ENCODE measurements around the gene NBAS.

NBAS gene

DNA sequence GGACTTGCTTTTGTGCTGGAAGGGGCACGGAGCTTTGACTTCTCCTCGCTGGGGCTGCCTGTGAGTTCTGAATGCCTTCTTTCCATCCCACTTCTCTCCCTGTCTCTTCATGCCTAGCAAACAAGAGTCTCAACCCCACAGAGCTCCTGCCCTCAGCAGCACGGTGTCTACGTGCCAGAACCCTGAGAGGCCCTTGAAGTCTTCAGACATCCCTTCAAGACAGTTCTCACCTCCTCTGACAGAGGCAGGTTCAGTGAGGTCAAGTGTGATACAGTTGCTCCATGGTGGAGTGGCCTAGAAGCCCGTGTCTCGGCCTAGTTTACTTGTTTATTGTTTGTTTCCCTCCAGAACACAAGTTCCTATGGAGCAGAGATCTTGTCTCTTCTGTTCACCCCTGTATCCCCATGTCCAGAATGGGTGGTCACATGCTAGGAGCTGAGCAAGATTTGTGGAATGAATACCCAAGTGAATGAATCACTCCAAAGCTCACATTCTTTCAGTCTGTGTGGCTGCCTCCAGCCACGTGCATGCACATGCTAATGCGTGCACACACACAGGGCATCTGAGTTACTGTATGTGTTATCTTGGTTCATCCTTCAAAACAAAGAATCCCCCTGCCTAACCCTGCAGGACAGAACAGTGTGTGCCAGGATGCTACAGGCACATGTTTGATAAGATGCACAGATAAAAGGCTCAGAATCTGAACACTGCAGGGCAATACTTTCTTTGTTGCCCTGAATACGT is 391.6 kb downstream of the NBAS start:
- Histone ChIP-seq H3K9ac (ENCODE audit: low read depth, low read length) (no peak overlapping the region; the same call in 1 of the 2 replicates), H3K36me3 (ENCODE audit: control insufficient read depth, insufficient read depth, low read length) (no peaks in the 10 kb centered on the region), H3K27ac (ENCODE audit: low read depth, low read length) (peak overlapping the region; percentile 71), H3K4me3 (ENCODE audit: low read depth, low read length) (no peak overlapping the region), H3K9me3 (ENCODE audit: control insufficient read depth, insufficient read depth, low read length) (no peaks in the 10 kb centered on the region), H3K4me1 (ENCODE audit: control insufficient read depth, insufficient read depth, low read length) (peaks cover 15% of the 10 kb centered on the region), H3K27me3 (ENCODE audit: control insufficient read depth, insufficient read depth, low read length) (no peaks in the 10 kb centered on the region)

DNA sequence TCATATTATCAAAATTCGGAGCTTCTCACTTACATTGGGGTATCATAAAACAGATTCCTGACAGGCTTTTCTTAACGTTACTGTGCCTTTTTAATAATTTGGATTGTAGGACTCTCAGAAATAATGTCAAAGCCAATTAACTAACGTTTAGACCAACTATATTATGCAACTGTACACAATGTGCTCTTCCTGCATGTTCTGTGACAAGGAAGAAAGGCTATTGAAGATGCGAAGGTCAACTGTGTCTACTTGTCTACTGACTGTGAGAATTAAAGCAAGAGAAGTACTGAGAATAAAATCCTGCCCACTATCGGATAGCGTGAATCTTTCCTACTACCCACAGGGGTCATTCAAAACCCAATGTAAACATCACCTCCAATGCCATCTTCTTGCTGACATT is 393.0 kb downstream of the NBAS start:
- Histone ChIP-seq H3K9me3 (ENCODE audit: control insufficient read depth, insufficient read depth, low read length) (no peaks in the 10 kb centered on the region), H3K4me3 (ENCODE audit: low read depth, low read length) (no peak overlapping the region), H3K27me3 (ENCODE audit: control insufficient read depth, insufficient read depth, low read length) (no peaks in the 10 kb centered on the region), H3K9ac (ENCODE audit: low read depth, low read length) (no peak overlapping the region), H3K4me1 (ENCODE audit: control insufficient read depth, insufficient read depth, low read length) (peaks cover 15% of the 10 kb centered on the region), H3K27ac (ENCODE audit: low read depth, low read length) (no peak overlapping the region), H3K36me3 (ENCODE audit: control insufficient read depth, insufficient read depth, low read length) (no peaks in the 10 kb centered on the region)

DNA sequence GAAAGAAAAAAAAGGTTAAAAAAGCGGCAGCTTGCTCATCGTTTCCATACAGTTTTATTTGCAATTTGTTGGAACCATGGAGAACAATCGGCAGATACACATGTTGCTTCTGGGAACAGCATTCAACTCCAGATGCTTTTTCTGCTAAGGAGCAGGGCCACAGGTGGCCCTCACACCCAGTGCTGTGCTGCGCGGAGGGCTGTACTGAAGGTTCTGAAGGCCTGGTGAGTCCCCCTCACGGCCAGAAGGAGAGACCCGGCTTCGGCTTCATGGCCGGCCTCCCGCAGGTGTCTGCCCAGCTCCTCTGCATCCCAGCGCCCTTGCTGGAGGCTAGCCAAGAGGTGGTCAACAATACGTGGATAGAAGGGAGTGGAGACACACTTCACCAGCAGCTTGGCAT is 394.3 kb downstream of the NBAS start:
- H3K4me3 ChIP-seq (ENCODE audit: low read depth, low read length), result no peak overlapping the region
- no peaks in the 10 kb centered on the region for H3K9me3 ChIP-seq (ENCODE audit: control insufficient read depth, insufficient read depth, low read length)
- H3K27me3 ChIP-seq (ENCODE audit: control insufficient read depth, insufficient read depth, low read length), result no peaks in the 10 kb centered on the region
- H3K27ac ChIP-seq (ENCODE audit: low read depth, low read length), result no peak overlapping the region
- H3K9ac ChIP-seq (ENCODE audit: low read depth, low read length), result no peak overlapping the region
- peaks cover 15% of the 10 kb centered on the region for H3K4me1 ChIP-seq (ENCODE audit: control insufficient read depth, insufficient read depth, low read length)
- H3K36me3 ChIP-seq (ENCODE audit: control insufficient read depth, insufficient read depth, low read length), result no peaks in the 10 kb centered on the region

DNA sequence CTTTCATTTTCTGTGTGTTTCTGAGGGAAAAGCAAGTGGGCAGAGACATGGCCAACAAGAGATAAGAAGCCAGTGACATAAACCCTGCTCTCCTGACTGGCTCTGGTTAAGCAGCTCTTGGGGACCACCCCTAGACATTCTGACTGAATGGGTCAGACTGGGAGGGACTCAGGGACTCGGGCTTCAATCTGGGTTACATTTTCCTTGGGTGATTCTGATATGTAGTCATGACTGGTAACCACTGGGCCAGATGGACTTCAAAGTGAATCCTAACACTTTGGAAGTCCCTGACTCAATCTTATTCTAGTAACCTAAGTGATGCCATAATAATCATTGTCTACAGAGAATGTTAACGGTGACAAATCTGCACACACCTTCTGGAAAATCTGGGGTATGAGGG is 397.8 kb downstream of the NBAS start:
- peaks cover 4% of the 10 kb centered on the region for H3K4me1 ChIP-seq (ENCODE audit: control insufficient read depth, insufficient read depth, low read length)
- H3K27me3 ChIP-seq (ENCODE audit: control insufficient read depth, insufficient read depth, low read length), result no peaks in the 10 kb centered on the region
- H3K36me3 ChIP-seq (ENCODE audit: control insufficient read depth, insufficient read depth, low read length), result no peaks in the 10 kb centered on the region
- H3K27ac ChIP-seq (ENCODE audit: low read depth, low read length), result no peak overlapping the region
- no peak overlapping the region for H3K9ac ChIP-seq (ENCODE audit: low read depth, low read length)
- no peak overlapping the region for H3K4me3 ChIP-seq (ENCODE audit: low read depth, low read length)
- no peaks in the 10 kb centered on the region for H3K9me3 ChIP-seq (ENCODE audit: control insufficient read depth, insufficient read depth, low read length)

GRCh38 chr2:15162620-15163019 is 398.5 kb downstream of the NBAS start:
- Histone ChIP-seq H3K4me3 (ENCODE audit: low read depth, low read length) (no peak overlapping the region), H3K36me3 (ENCODE audit: control insufficient read depth, insufficient read depth, low read length) (no peaks in the 10 kb centered on the region), H3K27ac (ENCODE audit: low read depth, low read length) (no peak overlapping the region), H3K4me1 (ENCODE audit: control insufficient read depth, insufficient read depth, low read length) (peaks cover 7% of the 10 kb centered on the region), H3K9me3 (ENCODE audit: control insufficient read depth, insufficient read depth, low read length) (no peaks in the 10 kb centered on the region), H3K9ac (ENCODE audit: low read depth, low read length) (no peak overlapping the region), H3K27me3 (ENCODE audit: control insufficient read depth, insufficient read depth, low read length) (no peaks in the 10 kb centered on the region)

DNA sequence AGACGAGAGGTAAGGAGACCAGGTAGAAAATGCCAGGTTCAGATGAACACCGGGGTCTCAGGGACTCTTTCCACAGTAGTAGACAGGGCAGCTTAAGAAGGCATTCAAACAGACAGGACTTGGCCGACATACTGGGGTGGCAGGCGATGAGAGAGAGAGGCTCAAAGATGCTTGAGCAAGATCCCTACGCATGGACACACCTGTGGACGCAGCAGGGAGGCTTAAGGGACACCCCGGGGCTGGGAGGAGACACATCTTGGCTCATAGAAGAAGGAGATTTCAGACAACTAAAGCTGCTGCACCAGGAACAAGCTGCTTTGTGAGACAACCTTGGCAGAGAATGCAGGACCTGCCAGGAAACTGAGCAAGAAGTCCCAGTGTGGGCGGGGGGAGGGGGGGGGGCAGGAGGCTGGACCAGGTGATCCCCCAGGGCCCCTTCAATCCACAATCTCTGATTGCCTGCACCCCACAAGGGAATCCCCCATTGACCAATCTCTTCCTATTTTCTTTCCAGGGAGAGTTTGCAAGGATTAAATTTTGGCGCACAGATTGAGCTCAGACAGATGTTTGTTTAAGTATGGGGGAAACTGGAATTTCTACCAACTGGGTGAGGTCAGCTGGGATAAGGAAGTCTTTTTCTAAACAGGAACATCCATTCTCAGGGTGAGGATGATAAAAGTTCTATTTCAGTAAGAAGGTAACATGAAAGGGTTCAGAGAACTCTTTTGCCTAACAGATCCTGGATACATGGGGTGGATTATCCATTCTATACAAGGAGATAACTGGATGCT is 400.7 kb downstream of the NBAS start:
- H3K4me1 ChIP-seq (ENCODE audit: control insufficient read depth, insufficient read depth, low read length), result peaks cover 17% of the 10 kb centered on the region
- no peak overlapping the region for H3K27ac ChIP-seq (ENCODE audit: low read depth, low read length)
- H3K27me3 ChIP-seq (ENCODE audit: control insufficient read depth, insufficient read depth, low read length), result no peaks in the 10 kb centered on the region
- no peak overlapping the region for H3K9ac ChIP-seq (ENCODE audit: low read depth, low read length)
- H3K36me3 ChIP-seq (ENCODE audit: control insufficient read depth, insufficient read depth, low read length), result no peaks in the 10 kb centered on the region
- H3K4me3 ChIP-seq (ENCODE audit: low read depth, low read length), result no peak overlapping the region
- no peaks in the 10 kb centered on the region for H3K9me3 ChIP-seq (ENCODE audit: control insufficient read depth, insufficient read depth, low read length)

- Histone ChIP-seq H3K9me3 (ENCODE audit: control insufficient read depth, insufficient read depth, low read length) (no peaks in the 10 kb centered on the region), H3K36me3 (ENCODE audit: control insufficient read depth, insufficient read depth, low read length) (no peaks in the 10 kb centered on the region), H3K4me3 (ENCODE audit: low read depth, low read length) (no peak overlapping the region), H3K27ac (ENCODE audit: low read depth, low read length) (no peak overlapping the region), H3K4me1 (ENCODE audit: control insufficient read depth, insufficient read depth, low read length) (peaks cover 17% of the 10 kb centered on the region), H3K27me3 (ENCODE audit: control insufficient read depth, insufficient read depth, low read length) (no peaks in the 10 kb centered on the region), H3K9ac (ENCODE audit: low read depth, low read length) (no peak overlapping the region)
These were observed 401.4 kb downstream of the NBAS start for GRCh38 chr2:15159751-15160177.

DNA sequence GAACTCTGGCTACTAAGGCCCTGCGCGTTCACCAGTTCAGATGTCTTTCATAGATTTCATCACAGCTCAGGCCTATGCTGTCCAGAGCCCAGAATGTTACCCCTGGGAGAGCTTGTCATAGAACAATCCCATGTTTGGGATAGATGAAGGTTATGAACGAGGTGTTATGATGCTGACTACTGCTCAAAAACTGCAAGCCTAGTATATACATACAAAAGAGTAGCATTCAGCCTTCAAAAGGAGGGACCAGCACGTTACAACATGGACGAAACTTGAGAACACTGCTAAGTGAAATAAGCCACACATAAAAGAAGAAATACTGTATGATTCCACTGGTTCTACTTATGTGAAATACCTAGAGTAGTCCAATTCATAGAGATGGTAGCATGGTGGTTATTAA is 401.9 kb downstream of the NBAS start:
- H3K4me1 ChIP-seq (ENCODE audit: control insufficient read depth, insufficient read depth, low read length), result peaks cover 17% of the 10 kb centered on the region

DNA sequence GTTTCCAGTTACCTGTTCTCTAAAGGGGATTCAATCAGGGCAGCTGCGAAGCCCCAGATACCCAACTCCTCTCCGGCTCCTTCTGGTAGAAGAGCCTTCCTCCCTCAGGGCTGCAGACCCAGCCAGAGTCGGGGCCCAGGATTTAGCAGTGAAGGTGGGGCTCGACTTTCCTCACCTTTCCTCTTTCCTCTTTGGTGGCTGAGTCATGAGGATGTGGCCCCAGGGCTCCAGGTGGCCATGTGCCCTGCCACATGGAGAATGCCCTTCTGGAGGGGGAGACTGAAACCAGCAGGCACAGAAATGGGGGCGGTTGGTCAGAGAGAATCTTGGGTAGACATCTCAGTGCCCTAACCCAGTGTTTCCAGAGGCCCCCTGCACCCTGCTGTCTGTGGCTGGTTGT is 402.6 kb downstream of the NBAS start:
- Histone ChIP-seq H3K27me3 (ENCODE audit: control insufficient read depth, insufficient read depth, low read length) (no peaks in the 10 kb centered on the region), H3K9me3 (ENCODE audit: control insufficient read depth, insufficient read depth, low read length) (no peaks in the 10 kb centered on the region), H3K36me3 (ENCODE audit: control insufficient read depth, insufficient read depth, low read length) (no peaks in the 10 kb centered on the region), H3K4me3 (ENCODE audit: low read depth, low read length) (no peak overlapping the region), H3K4me1 (ENCODE audit: control insufficient read depth, insufficient read depth, low read length) (peaks cover 17% of the 10 kb centered on the region), H3K27ac (ENCODE audit: low read depth, low read length) (no peak overlapping the region), H3K9ac (ENCODE audit: low read depth, low read length) (no peak overlapping the region)

More for the DNA sequence above, 401.9 kb downstream of the NBAS start:
- no peak overlapping the region for H3K9ac ChIP-seq (ENCODE audit: low read depth, low read length)
- H3K27me3 ChIP-seq (ENCODE audit: control insufficient read depth, insufficient read depth, low read length), result no peaks in the 10 kb centered on the region
- no peak overlapping the region for H3K27ac ChIP-seq (ENCODE audit: low read depth, low read length)
- H3K9me3 ChIP-seq (ENCODE audit: control insufficient read depth, insufficient read depth, low read length), result no peaks in the 10 kb centered on the region
- H3K4me3 ChIP-seq (ENCODE audit: low read depth, low read length), result no peak overlapping the region
- H3K36me3 ChIP-seq (ENCODE audit: control insufficient read depth, insufficient read depth, low read length), result no peaks in the 10 kb centered on the region

GRCh38 chr2:15158100-15158499 is 403.0 kb downstream of the NBAS start:
- H3K36me3 ChIP-seq (ENCODE audit: control insufficient read depth, insufficient read depth, low read length), result no peaks in the 10 kb centered on the region
- no peak overlapping the region for H3K4me3 ChIP-seq (ENCODE audit: low read depth, low read length)
- H3K4me1 ChIP-seq (ENCODE audit: control insufficient read depth, insufficient read depth, low read length), result peaks cover 17% of the 10 kb centered on the region

GRCh38 chr2:15155959-15156574 is 405.1 kb downstream of the NBAS start:
- Histone ChIP-seq H3K9me3 (ENCODE audit: control insufficient read depth, insufficient read depth, low read length) (no peaks in the 10 kb centered on the region), H3K27ac (ENCODE audit: low read depth, low read length) (no peak overlapping the region), H3K27me3 (ENCODE audit: control insufficient read depth, insufficient read depth, low read length) (no peaks in the 10 kb centered on the region), H3K4me1 (ENCODE audit: control insufficient read depth, insufficient read depth, low read length) (peaks cover 17% of the 10 kb centered on the region; the same call in 1 of the 2 replicates), H3K4me3 (ENCODE audit: low read depth, low read length) (no peak overlapping the region), H3K9ac (ENCODE audit: low read depth, low read length) (no peak overlapping the region), H3K36me3 (ENCODE audit: control insufficient read depth, insufficient read depth, low read length) (no peaks in the 10 kb centered on the region)

More at GRCh38 chr2:15158100-15158499, 403.0 kb downstream of the NBAS start:
- no peak overlapping the region for H3K9ac ChIP-seq (ENCODE audit: low read depth, low read length)
- no peak overlapping the region for H3K27ac ChIP-seq (ENCODE audit: low read depth, low read length)
- H3K9me3 ChIP-seq (ENCODE audit: control insufficient read depth, insufficient read depth, low read length), result no peaks in the 10 kb centered on the region
- H3K27me3 ChIP-seq (ENCODE audit: control insufficient read depth, insufficient read depth, low read length), result no peaks in the 10 kb centered on the region
